ENCODE measurements around the gene OSBPL5. TPM values are rescaled to one million over a fixed set of nuclear protein-coding genes. Genes with fewer than 3 reads are reported as not detected.
"Not testable (repeated sequence)": the region's sequence is repeated elsewhere in the genome, so short reads cannot be mapped to it uniquely, and the experiment has no call there.

OSBPL5 gene
- total RNA-seq, 1 donor from 2014 or later = 18.4 TPM

DNA sequence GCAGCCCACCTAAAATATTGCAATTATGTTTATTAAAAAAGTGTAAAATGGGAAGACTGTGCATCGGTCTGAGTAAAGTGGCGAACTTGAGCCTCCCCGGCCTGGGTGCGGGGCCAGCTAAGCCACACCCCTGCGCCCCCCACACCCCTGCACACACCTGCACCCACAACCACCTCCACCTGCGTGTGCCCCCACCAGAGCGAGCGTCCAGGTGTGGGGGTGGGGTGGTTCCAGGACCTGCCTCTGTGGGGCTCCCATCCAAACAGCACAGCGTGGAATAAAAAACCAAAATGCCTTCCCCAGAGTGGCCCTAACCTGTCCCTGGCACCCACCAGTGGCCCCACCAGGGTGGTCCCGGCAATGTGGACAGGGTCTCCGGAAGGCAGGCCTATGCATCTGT, 77.7 kb downstream of the OSBPL5 start:
- DNase-seq (ENCODE audit: missing footprints) = no peak
- ATAC-seq = no peak
- intact Hi-C loops (cut with DNase I) = no loop called here

DNA sequence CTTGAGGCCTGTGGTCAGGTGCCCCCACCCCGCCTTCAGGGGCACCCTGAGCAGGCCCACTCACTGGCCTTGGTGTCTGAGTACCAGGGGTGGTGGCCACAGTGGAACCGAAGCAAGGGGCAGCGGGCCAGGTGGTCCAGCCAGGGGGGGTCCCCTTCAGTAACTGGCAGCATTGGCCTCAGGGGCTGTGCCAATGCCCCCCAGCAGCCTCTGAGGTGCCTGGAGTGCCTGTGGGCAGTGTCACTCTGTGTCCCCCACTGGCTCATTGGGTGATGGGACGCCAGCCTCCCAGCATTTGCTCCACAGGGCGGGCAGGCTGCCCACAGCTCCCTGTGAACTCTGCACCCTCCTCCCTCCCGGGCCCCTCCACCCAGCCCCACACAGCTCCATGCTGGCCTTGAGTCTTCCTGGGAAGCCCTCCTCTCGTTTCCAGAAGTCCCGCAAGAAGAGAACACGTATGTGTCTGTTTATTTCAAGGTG, 78.4 kb downstream of the OSBPL5 start:
- ATAC-seq (no peak), DNase-seq (ENCODE audit: missing footprints) (no peak)

DNA sequence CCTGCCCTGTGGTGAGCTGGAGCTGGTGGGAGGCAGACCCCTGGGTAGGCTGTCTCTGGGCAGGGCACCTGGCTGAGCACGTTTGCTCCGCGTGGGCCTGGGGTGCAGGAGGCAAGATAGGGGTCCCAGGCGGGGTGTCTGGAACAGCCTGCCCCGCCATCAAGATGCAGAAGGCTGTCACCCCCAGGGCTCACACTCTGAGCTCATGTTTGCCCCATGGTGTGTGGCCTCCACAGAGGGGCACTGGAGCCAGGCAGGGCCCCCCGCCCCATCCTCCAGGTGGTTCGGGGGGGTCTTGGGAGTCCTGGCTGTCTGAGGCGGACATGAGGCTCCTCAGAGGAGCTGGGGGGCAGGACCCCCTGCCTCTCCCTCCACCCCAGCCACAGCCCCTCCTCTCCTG, 79.0 kb downstream of the OSBPL5 start:
- DNase-seq (ENCODE audit: missing footprints) (no peak), ATAC-seq (no peak)
- intact Hi-C loops (cut with DNase I) = no loop called here

More for the DNA sequence above, 78.4 kb downstream of the OSBPL5 start:
- intact Hi-C loops (cut with DNase I) = no loop called here

DNA sequence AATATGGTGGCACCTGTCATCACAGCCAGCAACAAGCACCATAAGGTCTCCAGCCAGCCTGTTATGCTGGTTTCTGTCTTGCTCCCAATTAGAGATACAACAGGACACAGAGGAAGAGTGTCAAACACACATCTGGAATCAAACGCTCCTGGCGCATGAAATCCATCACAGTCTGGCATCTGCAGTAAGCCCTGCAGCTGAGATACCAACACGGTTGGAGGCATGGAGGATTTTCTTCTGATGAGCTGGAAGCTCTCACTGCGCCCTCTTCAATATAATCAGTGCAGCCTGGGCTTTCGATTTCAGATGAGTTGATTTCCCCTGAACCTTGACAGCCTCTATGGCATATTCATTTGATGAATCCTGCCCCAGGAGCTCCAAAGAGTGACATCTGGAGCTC, 80.1 kb downstream of the OSBPL5 start:
- ATAC-seq (no peak), DNase-seq (ENCODE audit: missing footprints) (no peak)
- intact Hi-C loops (cut with DNase I) = no loop called here

- ATAC-seq (no peak), DNase-seq (ENCODE audit: missing footprints) (no peak)
- intact Hi-C loops (cut with DNase I) = no loop called here
These were observed 81.8 kb downstream of the OSBPL5 start for GRCh38 chr11:3083321-3083720.

- intact Hi-C loops (cut with DNase I) = no loop called here
- ATAC-seq (no peak), DNase-seq (ENCODE audit: missing footprints) (no peak)
These were observed 83.7 kb downstream of the OSBPL5 start for GRCh38 chr11:3081386-3081751.

GRCh38 chr11:3080733-3081385, 84.3 kb downstream of the OSBPL5 start:
- ATAC-seq (no peak), DNase-seq (ENCODE audit: missing footprints) (no peak)
- intact Hi-C loops (cut with DNase I) = no loop called here

- intact Hi-C loops (cut with DNase I) = no loop called here
- no peak for ATAC-seq
- DNase-seq (ENCODE audit: missing footprints) = no peak
These were observed 85.0 kb downstream of the OSBPL5 start for GRCh38 chr11:3080104-3080503.

DNA sequence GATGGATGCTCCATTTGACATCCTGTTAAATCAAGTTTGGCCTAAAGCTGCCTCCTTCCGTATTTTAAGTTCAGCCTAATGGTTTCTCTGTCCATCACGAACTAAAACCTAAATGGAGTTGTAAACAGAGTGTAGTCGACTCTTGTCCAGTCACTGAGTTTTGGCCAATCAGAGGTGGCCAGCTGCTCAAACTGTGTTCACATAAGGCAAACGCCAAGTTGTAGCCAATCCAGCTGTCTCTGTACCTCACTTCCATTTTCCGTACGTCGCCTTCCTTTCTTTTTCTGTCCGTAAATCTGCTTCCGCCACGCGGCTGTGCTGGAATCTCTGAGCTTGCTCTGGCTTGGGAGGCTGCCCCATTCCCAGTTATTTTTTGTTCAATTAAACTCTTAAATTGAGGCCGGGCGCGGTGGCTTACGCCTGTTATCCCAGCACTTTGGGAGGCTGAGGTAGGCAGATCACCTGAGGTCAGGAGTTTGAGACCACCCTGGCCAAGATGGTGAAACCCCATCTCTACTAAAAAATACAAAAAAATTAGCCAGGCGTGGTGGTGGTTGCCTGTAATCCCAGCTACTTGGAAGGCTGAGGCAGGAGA, 87.2 kb downstream of the OSBPL5 start:
- DNase-seq (ENCODE audit: missing footprints) = no peak
- intact Hi-C loops (cut with DNase I) = no loop called here
- ATAC-seq = no peak

- intact Hi-C loops (cut with DNase I) = no loop called here
- DNase-seq (ENCODE audit: missing footprints) (no peak), ATAC-seq (no peak)
These were observed 87.8 kb downstream of the OSBPL5 start for GRCh38 chr11:3077189-3077836.

DNA sequence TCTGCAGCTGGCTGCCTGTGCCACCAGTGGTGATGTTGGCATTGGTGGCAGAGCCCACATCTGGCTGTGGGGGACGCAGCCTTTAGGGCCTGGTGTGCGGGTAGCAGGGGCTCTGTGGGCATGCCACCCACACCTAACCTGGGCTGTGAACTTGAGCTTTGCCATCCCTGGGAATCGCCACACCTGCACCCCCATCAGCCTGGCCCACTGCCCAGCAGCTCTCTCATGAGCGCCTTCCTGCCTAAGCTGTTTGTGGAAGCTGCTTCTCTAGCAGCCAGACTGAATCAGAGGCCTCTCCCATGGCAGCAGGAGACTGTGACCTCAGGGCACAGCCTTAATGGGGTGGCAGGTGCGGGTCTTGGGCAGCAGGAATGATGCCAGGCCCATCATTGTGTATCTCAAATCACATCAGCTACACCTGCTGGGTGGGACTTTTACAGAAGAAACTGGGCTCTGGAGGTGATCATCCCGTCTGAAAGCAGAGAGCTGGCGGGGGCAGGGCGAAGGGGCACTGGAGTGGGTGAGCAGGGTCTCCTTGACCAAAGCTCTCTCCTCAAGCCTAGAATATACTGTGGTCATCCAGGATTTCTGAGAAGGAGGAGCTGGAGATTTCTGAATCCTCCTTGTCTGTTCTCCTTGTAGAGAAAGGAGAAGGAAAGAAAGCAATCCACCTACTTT, 90.1 kb downstream of the OSBPL5 start:
- intact Hi-C loops (cut with DNase I) = no loop called here
- DNase-seq (ENCODE audit: missing footprints) = no peak

DNA sequence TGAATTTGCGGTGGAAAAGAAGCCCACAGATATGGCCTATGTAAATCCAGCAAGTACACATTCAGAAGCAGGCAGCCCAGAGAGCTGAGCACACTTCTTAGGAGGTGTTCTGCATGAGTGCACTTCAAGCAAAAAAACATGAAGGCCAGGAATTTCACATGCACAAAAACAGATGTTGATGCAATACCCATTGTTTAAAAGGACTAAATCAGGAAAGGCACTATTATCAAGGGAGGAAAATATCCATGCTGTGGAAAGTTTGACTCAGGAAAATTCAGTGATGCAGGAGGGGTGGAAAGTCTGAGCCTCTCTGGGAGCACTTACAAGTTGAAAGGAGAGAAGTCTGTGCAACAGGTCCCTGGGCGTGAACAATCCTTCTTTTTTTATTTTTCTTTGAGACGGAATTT, 92.1 kb downstream of the OSBPL5 start:
- ATAC-seq (no peak), DNase-seq (ENCODE audit: missing footprints) (no peak)
- intact Hi-C loops (cut with DNase I) = no loop called here

More for the DNA sequence above, 90.1 kb downstream of the OSBPL5 start:
- no peak for ATAC-seq

- no peak for ATAC-seq
These were observed 95.7 kb downstream of the OSBPL5 start for GRCh38 chr11:3069425-3069824.

DNA sequence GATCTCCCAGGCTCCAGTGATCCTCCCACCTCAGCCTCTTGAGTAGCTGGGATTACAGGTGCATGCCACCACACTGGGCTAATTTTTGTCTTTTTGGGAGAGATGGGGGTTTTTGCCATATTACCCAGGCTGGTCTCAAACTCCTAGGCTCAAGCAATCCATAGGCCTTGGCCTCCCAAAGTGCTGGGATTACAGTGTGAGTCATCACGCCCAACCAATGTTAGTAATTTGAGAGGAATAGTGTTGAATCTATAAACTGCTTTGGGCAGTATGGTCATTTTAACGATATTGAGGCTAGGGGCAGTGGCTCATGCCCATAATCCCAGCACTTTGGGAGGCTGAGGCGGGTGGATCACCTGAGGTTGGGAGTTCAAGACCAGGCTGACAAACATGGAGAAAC, 98.8 kb downstream of the OSBPL5 start:
- DNase-seq (ENCODE audit: missing footprints); intact Hi-C loops (cut with DNase I); ATAC-seq: not testable (repeated sequence)

More at GRCh38 chr11:3069425-3069824, 95.7 kb downstream of the OSBPL5 start:
- DNase-seq (ENCODE audit: missing footprints) = no peak
- intact Hi-C loops (cut with DNase I) = no loop called here

DNA sequence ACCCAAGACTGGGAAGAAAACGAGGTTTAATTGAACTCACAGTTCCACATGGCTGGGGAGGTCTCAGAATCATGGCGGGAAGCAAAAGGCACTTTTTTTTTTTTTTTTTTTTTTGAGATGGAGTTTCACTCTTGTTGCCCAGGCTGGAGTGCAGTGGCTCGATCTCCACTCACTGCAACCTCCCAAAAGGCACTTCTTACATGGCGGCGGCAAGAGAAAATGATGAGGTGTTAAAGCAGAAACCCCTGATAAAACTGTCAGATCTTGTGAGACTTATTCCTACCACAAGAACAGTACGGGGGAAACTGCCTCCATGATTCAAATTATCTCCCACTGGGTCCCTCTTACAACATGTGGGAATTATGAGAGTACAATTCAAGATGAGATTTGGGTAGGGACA, 100.4 kb downstream of the OSBPL5 start:
- DNase-seq (ENCODE audit: missing footprints); ATAC-seq; intact Hi-C loops (cut with DNase I): not testable (repeated sequence)

DNA sequence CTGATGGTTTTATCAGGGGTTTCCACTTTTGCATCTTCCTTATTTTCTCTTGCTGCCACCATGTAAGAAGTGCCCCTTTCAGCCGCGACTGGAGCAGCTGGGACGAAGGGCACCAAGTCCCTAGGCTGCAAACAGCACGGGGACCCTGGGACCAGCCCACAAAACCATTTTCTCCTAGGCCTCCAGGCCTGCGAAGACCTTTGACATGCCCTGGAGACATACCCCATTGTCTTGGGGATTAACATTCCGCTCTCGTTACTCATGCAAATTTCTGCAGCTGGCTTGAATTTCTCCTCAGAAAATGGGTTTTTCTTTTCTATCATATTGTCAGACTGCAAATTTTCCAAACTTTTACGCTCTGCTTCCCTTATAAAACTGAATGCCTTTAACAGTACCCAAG, 101.2 kb downstream of the OSBPL5 start:
- ATAC-seq; DNase-seq (ENCODE audit: missing footprints); intact Hi-C loops (cut with DNase I): not testable (repeated sequence)

- ATAC-seq; DNase-seq (ENCODE audit: missing footprints); intact Hi-C loops (cut with DNase I): not testable (repeated sequence)
These were observed 101.7 kb downstream of the OSBPL5 start for GRCh38 chr11:3063432-3063831.

GRCh38 chr11:3060436-3061025, 104.6 kb downstream of the OSBPL5 start:
- intact Hi-C loops (cut with DNase I) = no loop called here
- ATAC-seq (no peak), DNase-seq (ENCODE audit: missing footprints) (no peak)

All from Right ventricle myocardium inferior (tissue), 1 donor.